Fibroblast of upper back skin (primary cell): ENCODE data around the gene KLHL9.

Source experiments
- DNase-seq: peaks from one replicate; pipeline ENCODE4 v3.0.0-alpha.2; 2013

The KLHL9 gene

GRCh38 chr9:21316860-21317259, 18.3 kb downstream of the KLHL9 start:
- no peak for DNase-seq

- DNase-seq = no peak
Measured at GRCh38 chr9:21316032-21316842, 19.0 kb downstream of the KLHL9 start.

- no peak for DNase-seq
Measured at GRCh38 chr9:21314152-21314551, 21.1 kb downstream of the KLHL9 start.

- no peak for DNase-seq
Measured at GRCh38 chr9:21311889-21312288, 23.3 kb downstream of the KLHL9 start.

- DNase-seq = no peak
Measured at GRCh38 chr9:21305213-21305612, 30.0 kb downstream of the KLHL9 start, which contains the start of gene IFNA5. Gene IFNA5 (minus strand): TSS chr9:21305313. CDS start chr9:21305256, 57 bp downstream.

- no peak for DNase-seq
Measured at GRCh38 chr9:21295992-21296391, 39.2 kb downstream of the KLHL9 start.

GRCh38 chr9:21294904-21295538, 40.2 kb downstream of the KLHL9 start:
- DNase-seq = no peak

- DNase-seq = peak; percentile 22
Measured at GRCh38 chr9:21294364-21294774, 40.8 kb downstream of the KLHL9 start.

GRCh38 chr9:21289848-21290247, 45.4 kb downstream of the KLHL9 start:
- DNase-seq = no peak

- no peak for DNase-seq
Measured at GRCh38 chr9:21287280-21287679, 47.9 kb downstream of the KLHL9 start.

GRCh38 chr9:21286659-21287058, 48.5 kb downstream of the KLHL9 start:
- DNase-seq = no peak

- DNase-seq = no peak
Measured at GRCh38 chr9:21286099-21286498, 49.1 kb downstream of the KLHL9 start.

GRCh38 chr9:21281275-21281674, 53.9 kb downstream of the KLHL9 start:
- no peak for DNase-seq
